ENCODE data around the gene ADAMTS18. TPM values are rescaled to one million over a fixed set of nuclear protein-coding genes. Genes with fewer than 3 reads are reported as not detected.

The ADAMTS18 gene
- total RNA-seq, 1 donor from 2014 or later = not detected

GRCh38 chr16:77383606-77384187 lies 51.1 kb downstream of the ADAMTS18 start:
- no peaks in the 10 kb centered on the region for H3K9me3 ChIP-seq (replicated peaks)
- H3K36me3 ChIP-seq = no peaks in the 10 kb centered on the region
- H3K27me3 ChIP-seq (ENCODE audit: low read depth) = peaks cover 17% of the 10 kb centered on the region
- DNase-seq = no peak
- TF ChIP-seq CTCF (IDR thresholded peaks at IDR 0.05; ENCODE audit: borderline replicate concordance) = no peak
- no peak overlapping the region for H3K4me3 ChIP-seq
- intact Hi-C loops (cut with micrococcal nuclease) = no loop called here
- H3K27ac ChIP-seq (replicated peaks) = no peak overlapping the region
- H3K4me1 ChIP-seq = no peaks in the 10 kb centered on the region

GRCh38 chr16:77376358-77376757 lies 58.5 kb downstream of the ADAMTS18 start:
- intact Hi-C loops (cut with micrococcal nuclease) = no loop called here
- DNase-seq = no peak
- Histone ChIP-seq H3K9me3 (replicated peaks) (peaks cover 11% of the 10 kb centered on the region), H3K4me3 (no peak overlapping the region), H3K36me3 (no peaks in the 10 kb centered on the region), H3K27ac (replicated peaks) (no peak overlapping the region), H3K4me1 (no peaks in the 10 kb centered on the region), H3K27me3 (ENCODE audit: low read depth) (no peaks in the 10 kb centered on the region)
- TF ChIP-seq CTCF (IDR thresholded peaks at IDR 0.05; ENCODE audit: borderline replicate concordance) = no peak

- intact Hi-C loops (cut with micrococcal nuclease) = no loop called here
- Histone ChIP-seq H3K27me3 (ENCODE audit: low read depth) (no peaks in the 10 kb centered on the region), H3K27ac (replicated peaks) (no peak overlapping the region), H3K36me3 (no peaks in the 10 kb centered on the region), H3K9me3 (replicated peaks) (peaks cover 20% of the 10 kb centered on the region), H3K4me3 (no peak overlapping the region), H3K4me1 (no peaks in the 10 kb centered on the region)
- TF ChIP-seq CTCF (IDR thresholded peaks at IDR 0.05; ENCODE audit: borderline replicate concordance) = no peak
- DNase-seq = no peak
These were observed 59.4 kb downstream of the ADAMTS18 start for GRCh38 chr16:77375396-77375795.

GRCh38 chr16:77374384-77374783 lies 60.5 kb downstream of the ADAMTS18 start:
- no peaks in the 10 kb centered on the region for H3K27me3 ChIP-seq (ENCODE audit: low read depth)
- no peaks in the 10 kb centered on the region for H3K4me1 ChIP-seq
- intact Hi-C loops (cut with micrococcal nuclease) = no loop called here
- no peak for DNase-seq
- no peak overlapping the region for H3K27ac ChIP-seq (replicated peaks)
- peaks cover 25% of the 10 kb centered on the region for H3K9me3 ChIP-seq (replicated peaks)
- TF ChIP-seq CTCF (IDR thresholded peaks at IDR 0.05; ENCODE audit: borderline replicate concordance) = no peak
- H3K36me3 ChIP-seq = no peaks in the 10 kb centered on the region
- no peak overlapping the region for H3K4me3 ChIP-seq

GRCh38 chr16:77373726-77374125 lies 61.1 kb downstream of the ADAMTS18 start:
- no peaks in the 10 kb centered on the region for H3K27me3 ChIP-seq (ENCODE audit: low read depth)
- no peak for TF ChIP-seq CTCF (IDR thresholded peaks at IDR 0.05; ENCODE audit: borderline replicate concordance)
- H3K36me3 ChIP-seq = no peaks in the 10 kb centered on the region
- intact Hi-C loops (cut with micrococcal nuclease) = no loop called here
- H3K4me3 ChIP-seq = no peak overlapping the region
- no peak for DNase-seq
- no peaks in the 10 kb centered on the region for H3K4me1 ChIP-seq
- peaks cover 25% of the 10 kb centered on the region for H3K9me3 ChIP-seq (replicated peaks)
- H3K27ac ChIP-seq (replicated peaks) = no peak overlapping the region

All from left ventricle myocardium inferior (tissue), 1 donor.